Astrocyte of the hippocampus (primary cell): ENCODE measurements around the gene ARHGAP8.
"Not testable (repeated sequence)": the region's sequence is repeated elsewhere in the genome, so short reads cannot be mapped to it uniquely, and the experiment has no call there.

Source experiments
- DNase-seq: peaks from one replicate; pipeline ENCODE4 v3.0.0; 2011; ENCODE audit warnings: low read depth, low spot score

The ARHGAP8 gene

DNA sequence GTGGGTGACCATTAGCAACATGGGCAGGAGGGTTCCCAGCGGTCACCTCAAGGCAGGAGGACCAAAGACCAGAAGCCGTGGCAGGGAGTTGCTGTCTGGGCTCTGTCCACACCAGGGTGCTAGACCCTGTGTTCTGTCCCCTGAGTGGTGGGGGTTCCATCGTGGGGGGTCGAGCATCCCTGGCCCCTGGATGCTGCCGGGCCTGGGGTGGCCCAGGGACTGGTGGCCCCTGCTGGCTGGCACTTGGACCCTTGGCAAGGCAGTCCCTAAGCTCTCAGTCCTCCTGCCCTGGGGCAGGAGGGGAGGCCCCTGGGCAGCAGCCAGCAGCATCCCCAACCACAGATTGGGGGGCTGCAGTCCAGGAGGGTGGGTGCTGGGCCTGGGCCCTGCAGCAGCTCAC, 13.4 kb upstream of the ARHGAP8 start:
- no peak for DNase-seq

DNA sequence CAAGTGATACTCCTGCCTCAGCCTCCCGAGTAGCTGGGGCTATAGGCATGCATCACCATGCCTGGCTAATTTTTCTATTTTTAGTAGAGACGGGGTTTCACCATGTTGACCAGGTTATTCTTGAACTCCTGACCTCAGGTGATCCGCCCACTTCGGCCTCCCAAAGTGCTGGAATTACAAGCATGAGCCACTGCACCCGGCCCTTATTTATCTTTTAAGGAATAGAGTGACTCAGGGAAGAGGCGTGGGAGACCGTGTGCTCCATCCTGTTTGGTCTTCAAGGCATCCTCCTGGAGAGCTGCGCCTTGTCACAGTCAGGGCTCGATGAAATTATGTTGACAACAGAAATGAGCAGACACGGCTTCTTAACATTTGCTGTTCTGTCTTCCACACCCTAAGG, 12.7 kb upstream of the ARHGAP8 start:
- peak; percentile 70 for DNase-seq

DNA sequence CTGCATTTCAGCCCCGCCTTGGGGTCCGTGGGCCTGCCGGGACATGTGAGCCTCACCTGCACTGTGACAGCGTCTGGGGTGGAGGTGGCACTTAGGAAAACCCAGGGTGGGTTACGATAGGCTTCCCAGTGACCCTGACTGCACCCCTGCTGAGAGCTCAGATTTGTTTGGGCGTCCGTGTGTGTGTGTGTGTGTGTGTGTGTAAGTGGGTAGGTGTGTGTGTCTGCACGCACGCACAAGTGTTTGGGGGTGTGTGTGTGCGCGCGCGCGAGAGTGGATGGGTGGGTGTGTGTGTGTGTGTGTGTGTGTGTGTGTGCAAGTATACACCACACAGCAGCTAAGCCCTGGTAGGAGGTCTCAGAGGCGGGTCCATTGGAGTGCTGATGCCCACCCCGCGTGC, 12.1 kb upstream of the ARHGAP8 start:
- no peak for DNase-seq

DNA sequence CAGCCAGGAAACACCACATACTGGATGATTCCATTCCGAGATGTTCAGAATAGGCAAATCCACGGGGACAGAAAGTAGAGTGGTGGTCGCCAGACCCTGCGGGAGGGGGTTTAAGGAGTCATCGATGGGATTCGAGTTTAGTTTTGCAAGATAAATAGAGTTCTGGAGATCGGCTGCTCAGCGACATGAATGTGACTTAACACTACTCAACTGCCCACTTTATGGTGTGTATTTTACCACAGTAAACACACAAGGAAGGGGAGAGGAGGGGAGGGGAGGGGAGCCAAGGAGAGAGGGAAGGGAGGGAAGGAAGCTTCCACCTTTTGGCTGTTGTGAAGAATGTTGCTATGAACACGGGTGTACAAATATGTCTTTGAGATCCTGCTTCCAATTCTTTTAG, 10.4 kb upstream of the ARHGAP8 start:
- DNase-seq = no peak

DNA sequence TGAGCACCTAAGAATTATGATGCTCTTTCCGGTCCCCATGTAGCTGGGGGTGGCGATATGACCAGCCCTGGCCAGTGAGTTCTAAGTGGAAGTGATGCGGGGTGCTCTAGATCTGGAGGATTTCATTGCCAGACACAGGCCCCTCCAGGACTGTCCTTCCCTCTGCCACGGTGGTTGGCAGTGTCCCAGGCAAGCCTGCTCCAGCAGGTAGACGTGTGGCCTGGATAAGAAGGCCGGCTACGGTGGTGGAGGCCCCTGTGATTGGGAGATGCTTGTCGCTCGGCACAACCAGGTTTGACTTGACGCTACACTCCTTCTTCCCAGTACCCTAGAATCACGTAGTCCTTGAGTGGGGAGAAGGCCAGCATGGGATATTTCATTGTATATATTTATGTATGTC, 9.1 kb upstream of the ARHGAP8 start:
- no peak for DNase-seq

DNA sequence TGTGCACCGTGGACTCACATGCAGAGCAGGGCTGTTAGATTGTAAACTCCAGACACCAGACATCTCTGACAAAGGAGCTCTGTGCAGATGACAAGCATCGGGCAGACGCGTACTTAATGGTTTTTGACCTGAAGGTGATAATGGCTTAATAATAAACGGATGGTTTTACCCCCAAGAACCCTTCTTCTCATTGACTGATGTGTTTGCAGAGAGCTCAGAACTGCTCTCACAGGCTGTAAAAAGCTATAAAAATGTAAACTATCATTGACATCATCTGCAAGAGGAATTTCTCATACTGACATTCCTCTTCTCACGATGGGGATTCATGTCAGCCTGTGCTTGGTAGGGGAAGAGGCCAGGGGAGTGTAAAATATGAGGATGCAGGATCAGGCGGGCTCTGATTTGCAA, 8.6 kb upstream of the ARHGAP8 start:
- DNase-seq = no peak

DNA sequence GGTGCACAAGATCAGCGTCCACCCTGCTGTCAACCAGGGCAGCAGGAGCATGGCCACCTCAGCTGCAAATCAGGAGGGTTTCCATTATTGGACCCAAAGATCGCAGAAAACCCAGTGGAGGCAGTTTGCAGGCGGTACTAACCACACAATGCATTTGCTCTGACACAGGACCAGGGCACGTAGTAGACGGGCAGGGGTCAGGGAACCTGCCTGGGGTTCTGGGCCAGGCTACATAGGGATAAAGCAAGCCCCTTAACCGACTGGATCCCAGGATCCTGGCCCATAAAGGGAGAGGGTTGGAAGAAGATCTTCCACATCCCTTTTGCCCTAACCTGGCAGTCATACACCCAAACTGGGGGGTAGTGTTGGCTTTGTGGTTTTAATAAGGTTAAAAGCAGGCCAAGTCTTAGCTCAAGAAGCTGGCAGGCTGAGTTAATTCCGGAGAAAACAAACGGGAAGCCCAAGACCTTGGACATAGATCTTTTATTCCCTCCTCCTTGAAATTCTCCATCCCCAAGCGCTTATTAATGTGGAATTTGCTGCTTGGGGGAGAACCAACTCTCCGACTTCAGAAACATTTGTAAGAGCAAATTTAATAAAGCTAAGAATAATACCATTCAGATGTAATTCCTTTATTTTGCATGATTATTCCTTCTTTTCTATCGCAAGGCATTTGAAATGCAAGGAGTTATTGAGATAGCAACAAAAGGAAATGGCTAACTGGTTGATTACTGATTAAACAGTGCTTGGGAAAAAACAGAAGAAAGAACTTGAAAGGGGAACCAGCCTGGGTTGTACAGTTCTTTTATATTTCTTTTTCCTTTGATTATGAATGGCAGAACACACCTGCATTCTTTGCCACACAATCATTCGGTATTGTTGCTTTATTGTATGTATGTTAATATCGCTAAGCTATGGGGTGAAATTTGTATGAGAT, 6.3 kb upstream of the ARHGAP8 start:
- DNase-seq = no peak

DNA sequence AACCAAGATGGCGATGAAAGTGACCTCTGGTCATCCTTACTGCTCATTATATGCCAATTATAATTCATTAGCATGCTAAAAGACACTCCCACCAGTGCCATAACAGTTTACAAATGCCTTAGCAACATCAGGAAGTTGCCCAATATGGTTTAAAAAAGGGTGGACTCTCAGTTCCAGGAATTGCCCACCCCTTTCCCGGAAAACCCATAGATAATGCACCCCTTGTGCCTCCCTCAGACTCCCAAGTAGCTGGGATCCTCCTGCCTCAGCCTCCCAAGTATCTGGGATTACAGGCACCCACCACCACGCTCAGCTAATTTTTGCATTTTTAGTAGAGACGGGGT, 4.6 kb upstream of the ARHGAP8 start:
- not testable (repeated sequence) for DNase-seq

DNA sequence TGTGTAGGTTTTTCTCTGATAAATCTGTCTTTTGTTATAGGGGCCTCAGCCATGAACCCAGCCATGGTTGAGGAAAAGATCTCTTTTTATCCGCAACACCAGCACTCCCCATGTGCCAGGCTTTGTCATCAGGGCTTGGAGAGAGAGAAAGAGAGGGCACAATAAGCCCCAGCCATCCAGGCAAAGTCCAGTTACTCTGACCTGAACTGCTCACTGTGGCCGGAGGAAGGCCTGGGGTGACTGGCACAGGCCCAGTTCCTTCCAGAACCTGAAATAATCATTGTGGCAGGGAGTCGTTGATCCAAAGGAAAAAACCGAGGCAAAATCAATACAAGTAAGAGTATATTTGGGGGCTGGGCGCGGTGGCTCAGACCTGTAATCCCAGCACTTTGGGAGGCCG, 3.9 kb upstream of the ARHGAP8 start:
- no peak for DNase-seq

DNA sequence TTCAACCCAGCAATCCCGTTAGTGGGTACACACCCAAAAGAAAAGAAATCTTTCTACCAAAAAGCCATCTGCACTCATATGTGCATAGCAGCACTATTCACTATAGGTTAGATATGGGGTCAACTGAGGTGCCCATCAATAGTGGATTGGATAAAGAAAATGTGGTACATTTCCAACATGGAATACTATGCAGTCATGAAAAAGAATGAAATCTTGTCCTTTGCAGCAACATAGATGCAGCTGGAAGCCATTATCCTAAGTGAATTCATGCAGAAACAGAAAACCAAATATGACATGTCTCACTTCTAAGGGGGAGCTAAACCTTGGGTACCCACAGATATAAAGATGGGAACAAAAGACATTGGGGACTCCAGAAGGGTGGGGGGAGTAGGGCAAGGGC, 1.9 kb upstream of the ARHGAP8 start:
- no peak for DNase-seq

DNA sequence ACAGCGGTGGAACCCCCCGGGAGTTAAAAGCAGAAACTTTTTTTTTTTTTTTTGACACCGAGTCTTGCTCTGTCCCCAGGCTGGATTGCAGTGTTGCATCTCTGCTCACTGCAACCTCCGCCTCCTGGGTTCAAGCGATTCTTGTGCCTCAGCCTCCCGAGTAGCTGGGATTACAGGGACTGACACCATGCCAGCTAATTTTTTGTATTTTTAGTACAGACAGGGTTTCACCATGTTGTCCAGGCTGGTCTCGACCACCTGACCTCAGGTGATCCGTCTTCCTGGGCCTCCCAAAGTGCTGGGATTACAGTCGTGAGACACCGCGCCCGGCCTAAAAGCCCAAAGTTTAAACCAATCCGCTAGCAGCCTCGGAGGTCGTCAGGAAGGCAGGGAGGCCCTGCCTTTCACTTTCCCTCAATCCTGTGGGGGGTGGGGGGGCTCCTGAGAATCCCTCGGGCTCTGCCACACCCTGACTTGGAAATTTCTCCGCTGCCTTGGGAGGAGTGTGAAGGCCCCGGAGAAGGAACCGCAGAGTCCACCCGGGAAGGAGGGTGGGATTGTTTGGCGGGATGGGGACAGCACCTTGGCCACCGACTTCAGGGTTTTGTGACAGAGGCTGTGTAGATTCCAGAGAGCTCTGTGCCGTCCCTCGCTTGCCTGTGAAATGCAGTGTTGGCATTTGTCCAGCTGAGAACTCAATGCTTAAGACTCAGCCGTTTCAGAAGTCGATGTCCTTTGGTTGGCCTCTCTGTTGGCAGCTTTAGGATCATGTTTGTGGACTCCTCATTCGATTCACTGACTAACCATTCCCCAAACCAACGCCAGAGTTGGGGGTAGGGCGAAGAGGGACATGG, 1.0 kb downstream of the ARHGAP8 start:
- peak; percentile 92 for DNase-seq

DNA sequence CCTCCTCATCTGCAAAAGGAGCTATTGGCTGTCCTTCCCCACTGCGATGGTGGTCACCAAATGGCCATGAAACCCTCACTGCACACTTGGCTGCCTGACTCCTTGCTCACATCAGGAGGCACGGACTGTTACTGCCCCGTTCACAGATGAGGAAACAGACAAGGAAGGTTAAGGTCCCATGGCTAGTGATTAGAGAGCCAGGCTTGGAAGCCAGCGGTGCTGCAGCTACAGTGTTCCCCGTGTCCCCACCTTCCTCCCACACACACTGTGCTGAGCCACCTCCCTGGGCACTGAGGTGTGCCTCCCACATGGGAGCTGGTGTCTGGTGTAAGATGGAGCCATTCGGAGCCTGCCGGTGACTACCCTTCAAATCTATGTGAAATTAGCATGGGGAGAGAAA, 2.6 kb downstream of the ARHGAP8 start:
- no peak for DNase-seq

DNA sequence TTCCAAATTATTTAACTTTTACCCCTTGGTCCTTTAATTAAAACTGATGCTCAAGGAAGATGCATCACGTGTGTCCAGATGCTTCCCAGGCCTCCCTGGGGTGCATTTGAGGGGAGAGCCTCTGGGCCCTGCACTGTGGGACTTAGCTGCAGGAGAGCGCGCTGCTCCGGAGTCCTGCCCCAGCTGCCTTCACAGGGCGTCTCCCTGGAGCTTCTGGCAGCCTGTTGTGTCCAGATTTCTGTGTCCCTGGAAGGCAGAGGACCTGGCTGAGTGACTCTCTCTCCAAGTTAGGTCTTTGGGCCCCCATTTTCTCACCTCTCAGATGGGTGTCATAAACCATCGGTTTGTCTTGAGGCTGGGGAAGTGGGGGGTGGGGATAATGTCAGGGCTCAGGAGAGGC, 3.0 kb downstream of the ARHGAP8 start:
- DNase-seq = no peak

DNA sequence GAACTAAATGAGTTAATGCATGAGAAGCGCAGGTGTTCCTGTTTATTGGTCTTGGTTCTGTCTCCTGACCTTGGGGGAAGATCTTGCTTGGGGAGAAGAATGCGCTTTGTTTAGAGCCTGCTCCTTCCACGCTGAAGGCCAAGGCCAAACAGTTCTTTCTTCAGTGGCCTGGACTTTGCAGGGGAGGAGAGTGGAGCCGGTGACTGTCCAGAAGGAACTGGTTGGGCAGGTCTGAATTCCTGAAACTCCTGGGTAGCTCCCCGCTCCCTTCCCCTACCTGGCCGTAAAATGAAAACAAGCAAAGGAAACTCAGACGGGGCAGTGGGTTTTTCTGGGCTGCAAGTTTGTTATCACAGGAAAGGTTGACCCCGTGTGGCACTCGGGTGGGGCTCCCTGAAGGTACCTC, 3.6 kb downstream of the ARHGAP8 start:
- no peak for DNase-seq

DNA sequence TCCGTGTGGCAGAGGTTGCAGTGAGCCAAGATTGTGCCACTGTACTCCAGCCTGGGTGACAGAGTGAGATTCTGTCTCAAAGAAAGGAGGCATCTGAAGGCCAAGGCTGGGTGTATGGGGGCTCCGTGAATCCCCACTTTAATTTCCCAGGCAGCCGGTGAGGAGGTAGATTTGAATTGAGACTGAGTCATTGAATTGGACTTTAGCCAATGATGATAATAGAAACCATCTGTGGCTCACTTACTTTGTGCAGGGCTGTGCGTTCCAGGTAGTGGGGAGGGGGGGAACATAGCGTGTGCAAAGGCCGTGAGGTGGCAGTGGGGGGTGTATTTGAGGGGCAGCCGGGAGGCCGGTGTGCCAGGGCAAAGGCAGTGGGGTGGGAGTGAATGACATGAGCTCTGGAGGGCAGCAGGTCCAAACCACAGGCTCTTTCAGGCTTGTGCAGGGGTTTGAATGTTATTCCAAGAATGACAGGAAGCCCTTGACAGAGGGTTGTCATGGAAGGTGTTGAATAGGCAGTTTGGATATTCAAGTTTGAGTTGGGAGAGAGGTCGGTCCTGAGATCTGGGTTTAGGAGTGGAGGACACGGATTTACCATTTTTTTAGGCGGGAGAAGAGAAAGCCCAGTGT, 6.1 kb downstream of the ARHGAP8 start:
- peak; percentile 69 for DNase-seq

DNA sequence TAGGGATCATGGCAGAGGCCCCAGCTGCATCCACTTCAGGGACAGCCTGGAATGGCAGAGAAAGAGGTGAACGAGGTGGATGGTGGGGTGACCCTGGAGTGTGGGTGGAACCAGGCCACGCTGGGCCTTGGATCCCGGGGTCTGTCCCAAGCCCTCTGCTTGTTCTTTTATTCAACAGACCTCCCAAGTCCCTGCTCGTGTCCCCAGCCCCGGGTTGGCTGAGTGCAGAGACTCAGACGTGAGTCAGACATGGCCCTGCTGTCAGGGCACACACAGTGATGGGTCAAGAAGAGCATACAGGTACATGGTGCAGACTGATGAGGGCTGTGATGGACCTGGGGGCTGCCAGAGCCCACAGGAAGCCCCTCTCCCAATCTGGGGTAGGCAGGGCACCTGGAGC, 6.6 kb downstream of the ARHGAP8 start:
- no peak for DNase-seq

DNA sequence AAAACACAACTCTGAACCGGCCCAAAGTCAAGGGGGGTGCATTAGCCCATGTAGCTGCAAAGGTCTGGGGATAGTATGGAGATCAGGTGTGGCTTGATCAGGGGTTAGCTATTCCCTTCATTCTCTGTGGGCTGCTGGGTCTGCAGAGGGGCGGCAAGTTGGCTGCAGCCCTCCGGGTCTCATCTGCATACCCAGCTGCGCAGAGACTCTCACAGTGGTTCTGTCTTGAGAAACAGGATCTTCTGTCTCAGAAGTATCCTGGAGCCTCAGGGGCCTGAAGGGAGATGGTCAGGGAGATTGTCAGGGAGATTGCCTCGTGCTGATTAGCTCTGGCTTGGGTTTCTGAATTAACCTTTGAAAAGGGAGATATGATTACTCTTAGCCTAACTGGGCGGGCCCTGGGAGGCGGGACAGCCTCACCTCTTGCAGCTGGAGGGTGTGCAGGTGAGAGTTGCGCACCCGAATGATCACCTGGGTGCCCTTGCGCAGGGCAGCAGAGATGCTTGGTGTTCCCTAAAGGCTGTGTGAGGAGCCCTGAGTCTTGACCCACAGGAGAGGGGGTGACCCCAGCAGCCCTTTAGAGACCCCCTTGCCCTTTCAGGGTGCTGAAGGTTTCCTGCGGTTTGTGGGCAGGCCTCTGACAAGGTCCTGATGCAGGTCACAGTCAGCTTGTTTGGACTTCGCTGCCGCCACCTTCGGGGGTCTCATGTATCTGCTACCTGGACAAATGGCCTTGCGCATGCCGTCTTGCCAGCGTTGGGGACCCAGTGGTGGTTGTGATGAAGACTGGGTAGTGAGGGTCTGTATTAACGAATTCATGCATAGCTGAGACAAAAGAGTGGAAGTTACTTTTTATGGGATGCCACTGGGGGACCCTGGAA, 7.3 kb downstream of the ARHGAP8 start:
- DNase-seq = no peak

DNA sequence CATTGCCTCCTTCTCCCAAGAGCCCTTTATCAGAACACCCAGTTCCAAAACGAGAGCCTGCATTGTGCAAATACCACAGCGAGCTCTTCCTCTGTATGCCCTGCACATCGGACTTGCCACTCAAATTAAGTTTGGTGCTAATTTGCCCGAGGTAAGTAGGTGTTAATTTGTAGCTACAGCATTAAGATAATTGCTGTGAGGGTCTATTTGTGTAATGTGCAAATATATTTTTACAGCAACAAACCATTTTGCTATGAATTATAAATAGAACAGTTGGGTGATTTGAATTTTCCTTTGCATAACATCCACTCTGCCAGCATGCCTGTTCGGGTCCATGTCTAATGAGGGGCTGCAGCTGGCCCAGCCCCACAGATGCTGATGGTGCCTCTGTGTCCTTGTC, 8.1 kb downstream of the ARHGAP8 start:
- no peak for DNase-seq

DNA sequence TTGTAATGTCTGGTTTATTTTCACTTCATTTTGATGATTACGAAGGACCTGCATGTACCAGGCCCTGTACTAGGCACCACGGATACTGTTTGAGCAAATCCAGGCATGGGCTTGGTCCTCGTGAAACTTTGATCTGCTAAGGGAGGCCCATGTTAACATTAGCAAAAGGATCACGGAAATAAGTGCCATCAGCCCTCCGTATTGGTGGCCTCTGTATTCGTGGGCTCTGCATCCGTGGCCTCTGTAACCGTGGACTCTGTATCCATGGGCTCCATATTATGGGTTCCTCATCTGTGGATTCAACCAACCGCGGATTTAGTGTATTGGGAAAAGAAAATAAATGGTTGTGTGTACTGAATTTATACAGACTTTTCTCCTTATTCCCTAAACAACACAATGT, 8.7 kb downstream of the ARHGAP8 start:
- no peak for DNase-seq

DNA sequence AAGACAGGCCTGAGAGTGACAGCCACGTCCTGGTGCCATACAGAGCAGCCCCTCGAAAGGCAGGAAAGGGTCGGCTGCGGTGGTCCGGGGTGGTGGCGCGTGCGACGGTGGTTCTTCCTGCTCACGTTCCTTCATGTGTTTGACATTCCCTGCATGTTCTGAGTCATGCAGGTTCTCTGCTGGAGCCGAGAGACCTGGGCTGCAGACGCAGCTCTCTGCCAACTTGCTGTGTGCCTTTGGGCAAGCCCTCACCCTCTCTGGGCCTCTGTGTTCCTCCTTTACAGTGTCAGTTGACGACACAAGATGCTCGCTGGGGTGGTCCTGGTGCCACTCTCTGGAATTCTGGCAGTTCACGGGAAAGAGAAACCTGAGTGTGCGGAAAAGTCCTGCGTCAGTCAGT, 12.0 kb downstream of the ARHGAP8 start:
- DNase-seq = no peak

DNA sequence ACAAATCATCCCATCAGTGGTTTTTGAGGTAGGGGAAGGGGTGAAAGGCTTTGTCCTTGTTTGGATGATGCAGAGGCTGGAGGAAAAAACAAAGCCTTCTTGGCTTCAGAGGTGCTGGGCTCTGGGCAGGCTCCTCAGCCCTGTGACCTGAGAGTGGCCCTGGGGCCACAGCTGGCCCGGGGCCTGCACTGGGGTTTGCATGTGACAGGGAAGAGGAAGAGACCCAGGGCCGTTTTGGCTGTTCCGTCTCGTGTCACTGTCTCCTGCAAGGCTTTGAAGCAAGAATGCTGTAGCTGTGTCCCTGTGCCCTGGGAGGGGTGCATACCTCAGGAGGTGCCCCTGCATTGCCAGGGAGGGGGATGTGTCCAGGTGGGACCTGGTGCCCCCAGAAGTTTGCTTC, 12.6 kb downstream of the ARHGAP8 start:
- DNase-seq = no peak
